HG02610 (cell line): Measurements from ENCODE around the gene CEMIP.

ENCODE experiments used
- ATAC-seq: cut with Tn5 transposase; IDR thresholded peaks from one replicate; pipeline ENCODE4 v1.9.1; 2021; ENCODE audit warnings: mild to moderate bottlenecking, moderate library complexity; ENCODE audit not compliant: unreplicated experiment

CEMIP gene

GRCh38 chr15:80970658-80971057, 191.5 kb downstream of the CEMIP start:
- ATAC-seq = no peak

- ATAC-seq = no peak
These were observed 192.0 kb downstream of the CEMIP start for GRCh38 chr15:80971143-80971542.

GRCh38 chr15:80972276-80972675, 193.1 kb downstream of the CEMIP start:
- no peak for ATAC-seq

GRCh38 chr15:80974914-80975313, 195.7 kb downstream of the CEMIP start:
- no peak for ATAC-seq

- ATAC-seq = no peak
These were observed 197.7 kb downstream of the CEMIP start for GRCh38 chr15:80976851-80977250.

- no peak for ATAC-seq
These were observed 198.5 kb downstream of the CEMIP start for GRCh38 chr15:80977627-80978036.

- no peak for ATAC-seq
These were observed 199.6 kb downstream of the CEMIP start for GRCh38 chr15:80978685-80979329.

- ATAC-seq = no peak
These were observed 200.5 kb downstream of the CEMIP start for GRCh38 chr15:80979538-80980200.

GRCh38 chr15:80982205-80982604, 203.0 kb downstream of the CEMIP start:
- ATAC-seq = no peak

- ATAC-seq = no peak
These were observed 203.7 kb downstream of the CEMIP start for GRCh38 chr15:80982839-80983238.

GRCh38 chr15:80984856-80985255, 205.7 kb downstream of the CEMIP start:
- no peak for ATAC-seq

- ATAC-seq = no peak
These were observed 206.8 kb downstream of the CEMIP start for GRCh38 chr15:80985981-80986380.

- no peak for ATAC-seq
These were observed 207.3 kb downstream of the CEMIP start for GRCh38 chr15:80986487-80986886.

GRCh38 chr15:80988148-80988796, 209.1 kb downstream of the CEMIP start:
- ATAC-seq = no peak

- no peak for ATAC-seq
These were observed 209.9 kb downstream of the CEMIP start for GRCh38 chr15:80989081-80989517.

- ATAC-seq = peak; percentile 94
These were observed 210.6 kb downstream of the CEMIP start, which contains the start of gene MESD for GRCh38 chr15:80989518-80990478. Gene MESD (minus strand): TSS chr15:80989819. CDS start chr15:80989791, 28 bp downstream.

GRCh38 chr15:80990955-80991354, 211.8 kb downstream of the CEMIP start:
- no peak for ATAC-seq

GRCh38 chr15:80991421-80991820, 212.3 kb downstream of the CEMIP start:
- no peak for ATAC-seq

GRCh38 chr15:80992006-80992405, 212.8 kb downstream of the CEMIP start:
- ATAC-seq = no peak

GRCh38 chr15:80992441-80992840, 213.3 kb downstream of the CEMIP start:
- no peak for ATAC-seq

- no peak for ATAC-seq
These were observed 217.1 kb downstream of the CEMIP start for GRCh38 chr15:80996247-80996646.
